Brain microvascular endothelial cell (primary cell): ENCODE measurements around the gene LRPPRC.

Experiments
- DNase-seq: peaks from one replicate; pipeline ENCODE4 v3.0.0-alpha.2; 2020
- H3K27ac ChIP-seq: fragments of 250-450 bp; sonication (Bioruptor Pico); 2 replicates; pipeline ENCODE4 v1.5.1; 2020; ENCODE audit warnings: mild to moderate bottlenecking, moderate library complexity
- H3K27me3 ChIP-seq: fragments of 250-450 bp; sonication (Bioruptor Pico); replicated peaks from 2 replicates; pipeline ENCODE4 v1.5.1; 2020; ENCODE audit warnings: mild to moderate bottlenecking
- H3K36me3 ChIP-seq: fragments of 250-450 bp; sonication (Bioruptor Pico); replicated peaks from 2 replicates; pipeline ENCODE4 v1.5.1; 2020; ENCODE audit warnings: mild to moderate bottlenecking
- H3K4me3 ChIP-seq: 2 replicates; pipeline ENCODE4 v1.5.1; 2011; ENCODE audit warnings: low read depth, mild to moderate bottlenecking, control low read depth, low read length, moderate library complexity
- CTCF ChIP-seq: IDR thresholded peaks from 2 replicates; pipeline ENCODE4 v1.5.1; 2011; ENCODE audit warnings: low read depth, mild to moderate bottlenecking, moderate library complexity, low read length, control low read depth, inconsistent platforms; ENCODE audit errors: missing control alignments
- in situ Hi-C: cut with HindIII; loops from 2 replicates; pipeline ENCODE4 v1.10.0; 2017; ENCODE audit warnings: low sequenced_read_pairs, low pct_ligation_motif_present

LRPPRC gene

GRCh38 chr2:43945439-43945838 lies 50.4 kb downstream of the LRPPRC start:
- no peak overlapping the region for H3K27ac ChIP-seq
- H3K4me3 ChIP-seq: no peak overlapping the region
- TF ChIP-seq CTCF: no peak
- peaks cover 30% of the 10 kb centered on the region for H3K36me3 ChIP-seq
- no peaks in the 10 kb centered on the region for H3K27me3 ChIP-seq
- DNase-seq: no peak
- in situ Hi-C loops: no loop called here

- Histone ChIP-seq H3K27me3 (no peaks in the 10 kb centered on the region), H3K27ac (no peak overlapping the region), H3K4me3 (no peak overlapping the region), H3K36me3 (peaks cover 29% of the 10 kb centered on the region)
- in situ Hi-C loops: no loop called here
- no peak for DNase-seq
- TF ChIP-seq CTCF: no peak
Measured at GRCh38 chr2:43944915-43945314, 50.9 kb downstream of the LRPPRC start.

GRCh38 chr2:43943809-43944452 lies 51.9 kb downstream of the LRPPRC start:
- in situ Hi-C loops: no loop called here
- Histone ChIP-seq H3K27ac (no peak overlapping the region), H3K27me3 (no peaks in the 10 kb centered on the region), H3K36me3 (peaks cover 26% of the 10 kb centered on the region), H3K4me3 (no peak overlapping the region)
- TF ChIP-seq CTCF: no peak
- DNase-seq: no peak

GRCh38 chr2:43943323-43943722 lies 52.5 kb downstream of the LRPPRC start:
- no peak for TF ChIP-seq CTCF
- in situ Hi-C loops: no loop called here
- DNase-seq: no peak
- H3K27ac ChIP-seq: no peak overlapping the region
- H3K27me3 ChIP-seq: no peaks in the 10 kb centered on the region
- no peak overlapping the region for H3K4me3 ChIP-seq
- H3K36me3 ChIP-seq: peaks cover 24% of the 10 kb centered on the region

GRCh38 chr2:43942881-43943280 lies 52.9 kb downstream of the LRPPRC start:
- TF ChIP-seq CTCF: no peak
- Histone ChIP-seq H3K36me3 (peaks cover 20% of the 10 kb centered on the region), H3K27ac (no peak overlapping the region), H3K27me3 (no peaks in the 10 kb centered on the region), H3K4me3 (no peak overlapping the region)
- DNase-seq: no peak
- in situ Hi-C loops: no loop called here

- H3K36me3 ChIP-seq: peaks cover 13% of the 10 kb centered on the region
- TF ChIP-seq CTCF: no peak
- in situ Hi-C loops: no loop called here
- no peak overlapping the region for H3K27ac ChIP-seq
- DNase-seq: no peak
- no peaks in the 10 kb centered on the region for H3K27me3 ChIP-seq
- no peak overlapping the region for H3K4me3 ChIP-seq
Measured at GRCh38 chr2:43941966-43942365, 53.8 kb downstream of the LRPPRC start.
